GM12892 (cell line): ENCODE data around the gene WDR45B.

ENCODE experiments used
- POLR2A ChIP-seq: IDR thresholded peaks from 2 replicates; pipeline ENCODE4 v1.6.1; 2011; ENCODE audit warnings: low read depth, low read length, control low read depth
- POLR2AphosphoS5 ChIP-seq: IDR thresholded peaks from 2 replicates; pipeline ENCODE4 v1.6.1; 2011; ENCODE audit warnings: low read depth, low read length, control low read depth

DNA sequence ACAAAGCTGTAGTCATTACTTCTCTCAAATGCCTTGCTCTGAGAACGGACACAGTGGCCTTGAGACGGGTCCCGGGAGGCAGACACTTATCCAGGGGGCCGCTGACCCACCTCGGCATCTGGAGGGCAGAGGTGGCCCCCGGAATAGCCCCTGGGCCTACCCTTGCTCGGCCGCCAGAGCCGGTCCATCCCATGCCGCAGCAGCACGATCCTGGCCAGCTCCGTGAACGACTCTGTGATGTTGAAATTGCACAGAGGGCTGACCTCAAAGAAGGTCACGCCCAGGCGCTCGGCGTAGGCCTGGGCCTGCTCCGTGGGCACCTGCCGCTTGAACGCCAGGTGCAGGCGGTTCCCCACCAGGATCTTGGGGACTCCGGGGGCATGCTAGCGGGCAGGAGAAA is 10.1 kb upstream of the WDR45B start:
- TF ChIP-seq POLR2AphosphoS5 (no peak), POLR2A (no peak)
